Measurements from ENCODE around the gene IGFBP4. TPM values are rescaled to one million over a fixed set of nuclear protein-coding genes. Genes with fewer than 3 reads are reported as not detected.

IGFBP4 gene
- total and polyA plus RNA-seq, 3 donors from 2014 or later: 67.9 to 317 (median 76.7) TPM

DNA sequence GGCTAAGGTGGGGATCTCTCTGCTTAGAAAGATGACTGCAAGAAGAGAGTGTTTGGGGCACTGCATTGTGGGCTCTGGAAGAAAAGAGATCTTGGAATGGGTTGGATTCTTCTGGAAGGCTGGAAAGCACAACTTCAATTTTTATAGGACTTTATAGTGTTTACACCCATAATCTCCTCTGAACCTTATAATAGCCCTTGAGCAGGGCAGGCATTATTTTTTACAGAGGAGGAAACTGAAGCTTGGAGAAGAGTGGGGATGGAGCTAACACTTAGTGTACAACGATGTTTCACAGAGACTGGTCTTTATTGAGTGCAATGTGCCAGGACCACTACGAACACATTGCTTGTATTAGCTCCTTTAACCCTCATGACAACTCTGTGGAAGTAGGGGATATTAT, 47.7 kb downstream of the IGFBP4 start:
- Histone ChIP-seq H3K9me3 (no peaks in the 10 kb centered on the region), H3K4me3 (no peak overlapping the region), H3K4me1 (no peaks in the 10 kb centered on the region), H3K36me3 (ENCODE audit: low read depth, missing control alignments) (no peaks in the 10 kb centered on the region), H3K27ac (no peak overlapping the region), H3K27me3 (no peaks in the 10 kb centered on the region)
- intact Hi-C loops (cut with DNase I; ENCODE audit: low total_unique reads): no loop called here
- DNase-seq: no peak
- no peak for TF ChIP-seq POLR2A (IDR thresholded peaks at IDR 0.05)
- TF ChIP-seq, protein P1, sequence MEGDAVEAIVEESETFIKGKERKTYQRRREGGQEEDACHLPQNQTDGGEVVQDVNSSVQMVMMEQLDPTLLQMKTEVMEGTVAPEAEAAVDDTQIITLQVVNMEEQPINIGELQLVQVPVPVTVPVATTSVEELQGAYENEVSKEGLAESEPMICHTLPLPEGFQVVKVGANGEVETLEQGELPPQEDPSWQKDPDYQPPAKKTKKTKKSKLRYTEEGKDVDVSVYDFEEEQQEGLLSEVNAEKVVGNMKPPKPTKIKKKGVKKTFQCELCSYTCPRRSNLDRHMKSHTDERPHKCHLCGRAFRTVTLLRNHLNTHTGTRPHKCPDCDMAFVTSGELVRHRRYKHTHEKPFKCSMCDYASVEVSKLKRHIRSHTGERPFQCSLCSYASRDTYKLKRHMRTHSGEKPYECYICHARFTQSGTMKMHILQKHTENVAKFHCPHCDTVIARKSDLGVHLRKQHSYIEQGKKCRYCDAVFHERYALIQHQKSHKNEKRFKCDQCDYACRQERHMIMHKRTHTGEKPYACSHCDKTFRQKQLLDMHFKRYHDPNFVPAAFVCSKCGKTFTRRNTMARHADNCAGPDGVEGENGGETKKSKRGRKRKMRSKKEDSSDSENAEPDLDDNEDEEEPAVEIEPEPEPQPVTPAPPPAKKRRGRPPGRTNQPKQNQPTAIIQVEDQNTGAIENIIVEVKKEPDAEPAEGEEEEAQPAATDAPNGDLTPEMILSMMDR (IDR thresholded peaks at IDR 0.05): no peak
- WGBS, 2 donors: 78 to 96% methylated on average over 2 of the region's 2 CpGs

DNA sequence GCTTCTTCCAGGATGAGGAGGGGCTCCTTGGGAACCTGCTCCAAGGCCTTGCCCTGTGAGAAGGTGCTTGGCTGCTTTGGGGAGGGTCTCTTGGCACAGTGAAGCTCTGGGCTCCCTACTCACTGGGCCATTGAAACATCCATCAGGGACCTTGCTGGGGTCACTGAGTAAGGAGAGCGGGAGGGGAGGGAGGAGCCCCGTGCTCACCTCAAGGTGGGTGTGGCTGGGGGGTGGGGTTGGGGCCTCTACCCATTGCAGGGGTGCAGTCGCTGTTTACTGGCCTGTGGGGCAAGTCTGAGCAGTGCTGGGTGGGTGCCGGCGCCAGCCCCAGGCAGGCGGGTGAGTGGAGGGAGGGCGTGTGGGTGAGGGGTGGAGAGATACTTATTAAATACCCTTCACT, 48.2 kb downstream of the IGFBP4 start:
- no peaks in the 10 kb centered on the region for H3K9me3 ChIP-seq
- no peak for TF ChIP-seq POLR2A (IDR thresholded peaks at IDR 0.05)
- TF ChIP-seq, protein P1 (IDR thresholded peaks at IDR 0.05): no peak
- H3K4me3 ChIP-seq: no peak overlapping the region
- 83 to 92% methylated on average over 7 of the region's 7 CpGs for WGBS, 2 donors
- no peaks in the 10 kb centered on the region for H3K36me3 ChIP-seq (ENCODE audit: low read depth, missing control alignments)
- no peak for DNase-seq
- H3K27me3 ChIP-seq: no peaks in the 10 kb centered on the region
- H3K4me1 ChIP-seq: no peaks in the 10 kb centered on the region
- intact Hi-C loops (cut with DNase I; ENCODE audit: low total_unique reads): no loop called here
- H3K27ac ChIP-seq: no peak overlapping the region

DNA sequence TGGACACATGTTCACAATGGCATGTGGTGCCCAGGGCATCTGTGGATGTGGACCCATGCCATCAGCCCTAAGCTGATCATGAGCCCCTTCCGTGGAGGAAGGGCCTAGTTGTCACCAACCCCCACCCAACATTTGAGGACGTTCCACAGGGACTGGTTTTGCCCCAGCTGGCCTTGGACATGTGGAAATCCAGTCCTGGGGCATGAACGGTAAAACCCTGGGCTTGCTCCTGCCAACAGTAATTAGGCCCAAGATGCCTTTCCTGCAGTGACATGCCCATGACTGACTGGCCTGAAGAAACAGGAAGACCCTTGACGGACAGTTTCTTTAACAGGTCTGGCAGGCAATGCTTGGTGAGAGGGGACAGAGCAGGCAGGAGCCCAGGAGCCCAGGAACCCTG, 50.4 kb downstream of the IGFBP4 start:
- Histone ChIP-seq H3K9me3 (no peaks in the 10 kb centered on the region), H3K27ac (no peak overlapping the region), H3K27me3 (no peaks in the 10 kb centered on the region), H3K4me1 (no peaks in the 10 kb centered on the region), H3K4me3 (no peak overlapping the region), H3K36me3 (ENCODE audit: low read depth, missing control alignments) (no peaks in the 10 kb centered on the region)
- 82 to 89% methylated on average over 3 to 4 of the region's 4 CpGs for WGBS, 2 donors
- no peak for TF ChIP-seq POLR2A (IDR thresholded peaks at IDR 0.05)
- TF ChIP-seq, protein P1 (IDR thresholded peaks at IDR 0.05): no peak
- DNase-seq: no peak
- intact Hi-C loops (cut with DNase I; ENCODE audit: low total_unique reads): no loop called here

DNA sequence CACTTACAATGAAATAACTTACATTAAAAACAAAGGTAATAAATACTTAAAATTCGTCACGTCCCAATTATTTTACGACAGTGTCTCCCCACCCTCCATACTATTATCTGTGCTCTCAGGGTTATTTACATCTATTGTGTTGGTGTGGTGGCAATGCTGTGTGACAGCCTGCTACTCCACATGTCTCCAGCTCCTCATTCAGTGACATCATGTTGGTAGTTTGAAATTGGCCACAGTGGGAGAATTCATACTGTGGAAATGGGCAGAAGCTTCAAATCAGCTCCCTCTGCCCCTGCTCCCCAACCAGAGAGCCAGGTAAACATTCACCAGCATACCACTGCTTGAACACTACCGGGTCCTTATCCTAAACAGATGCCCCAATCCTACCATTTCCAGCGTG, 51.9 kb downstream of the IGFBP4 start:
- WGBS, 2 donors: 75 to 79% methylated on average over 5 of the region's 5 CpGs
- TF ChIP-seq, protein P1 (IDR thresholded peaks at IDR 0.05): no peak
- TF ChIP-seq POLR2A (IDR thresholded peaks at IDR 0.05): no peak
- no peak overlapping the region for H3K4me3 ChIP-seq
- H3K9me3 ChIP-seq: no peaks in the 10 kb centered on the region
- DNase-seq: no peak
- H3K27me3 ChIP-seq: no peaks in the 10 kb centered on the region
- peaks cover 4% of the 10 kb centered on the region for H3K4me1 ChIP-seq
- intact Hi-C loops (cut with DNase I; ENCODE audit: low total_unique reads): no loop called here
- no peak overlapping the region for H3K27ac ChIP-seq
- no peaks in the 10 kb centered on the region for H3K36me3 ChIP-seq (ENCODE audit: low read depth, missing control alignments)

DNA sequence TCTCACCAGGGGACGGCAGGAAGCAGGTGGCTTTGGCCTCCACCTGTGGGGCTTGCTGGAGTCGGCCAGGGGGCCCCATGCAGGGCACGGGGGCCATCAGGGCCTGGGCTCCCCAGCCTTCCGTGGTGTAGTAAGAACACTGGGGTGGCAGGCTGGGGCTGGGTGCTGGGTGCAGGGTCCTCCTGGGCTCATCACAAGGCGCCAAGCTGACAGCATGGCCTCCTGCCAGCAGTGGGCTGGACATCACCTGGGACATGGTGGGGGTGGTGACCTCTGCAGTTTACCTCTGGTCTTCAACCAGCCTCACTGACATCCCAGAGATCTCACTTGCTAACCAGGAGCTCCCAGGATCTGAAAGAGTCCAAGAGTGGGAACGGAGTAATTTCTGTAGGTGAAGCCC, 52.9 kb downstream of the IGFBP4 start:
- 96 to 100% methylated on average over 1 to 6 of the region's 6 CpGs for WGBS, 2 donors
- Histone ChIP-seq H3K27ac (no peak overlapping the region), H3K4me1 (peaks cover 4% of the 10 kb centered on the region), H3K36me3 (ENCODE audit: low read depth, missing control alignments) (no peaks in the 10 kb centered on the region), H3K9me3 (no peaks in the 10 kb centered on the region), H3K4me3 (no peak overlapping the region), H3K27me3 (no peaks in the 10 kb centered on the region)
- TF ChIP-seq, protein P1 (IDR thresholded peaks at IDR 0.05): no peak
- TF ChIP-seq POLR2A (IDR thresholded peaks at IDR 0.05): no peak
- intact Hi-C loops (cut with DNase I; ENCODE audit: low total_unique reads): no loop called here
- DNase-seq: no peak

Measured in testis (tissue), 3 donors.